Ureter (tissue), 1 donor: ENCODE results near the gene FGF18. TPM values are rescaled to one million over a fixed set of nuclear protein-coding genes. Genes with fewer than 3 reads are reported as not detected.
"Not testable (repeated sequence)": the region's sequence is repeated elsewhere in the genome, so short reads cannot be mapped to it uniquely, and the experiment has no call there.

Experiments
- DNase-seq: peaks from one replicate; pipeline ENCODE4 v3.0.0-alpha.2; 2020; ENCODE audit warnings: low spot score
- total RNA-seq: library from RNA; stranded (reverse); gene quantifications from one replicate; pipeline ENCODE4 v1.2.4, GENCODE V29; 2023
- donor health status: DM: yes; HTN: yes; CAD: no.

The FGF18 gene, protein sequence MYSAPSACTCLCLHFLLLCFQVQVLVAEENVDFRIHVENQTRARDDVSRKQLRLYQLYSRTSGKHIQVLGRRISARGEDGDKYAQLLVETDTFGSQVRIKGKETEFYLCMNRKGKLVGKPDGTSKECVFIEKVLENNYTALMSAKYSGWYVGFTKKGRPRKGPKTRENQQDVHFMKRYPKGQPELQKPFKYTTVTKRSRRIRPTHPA
- total RNA-seq = 0.81 TPM

DNA sequence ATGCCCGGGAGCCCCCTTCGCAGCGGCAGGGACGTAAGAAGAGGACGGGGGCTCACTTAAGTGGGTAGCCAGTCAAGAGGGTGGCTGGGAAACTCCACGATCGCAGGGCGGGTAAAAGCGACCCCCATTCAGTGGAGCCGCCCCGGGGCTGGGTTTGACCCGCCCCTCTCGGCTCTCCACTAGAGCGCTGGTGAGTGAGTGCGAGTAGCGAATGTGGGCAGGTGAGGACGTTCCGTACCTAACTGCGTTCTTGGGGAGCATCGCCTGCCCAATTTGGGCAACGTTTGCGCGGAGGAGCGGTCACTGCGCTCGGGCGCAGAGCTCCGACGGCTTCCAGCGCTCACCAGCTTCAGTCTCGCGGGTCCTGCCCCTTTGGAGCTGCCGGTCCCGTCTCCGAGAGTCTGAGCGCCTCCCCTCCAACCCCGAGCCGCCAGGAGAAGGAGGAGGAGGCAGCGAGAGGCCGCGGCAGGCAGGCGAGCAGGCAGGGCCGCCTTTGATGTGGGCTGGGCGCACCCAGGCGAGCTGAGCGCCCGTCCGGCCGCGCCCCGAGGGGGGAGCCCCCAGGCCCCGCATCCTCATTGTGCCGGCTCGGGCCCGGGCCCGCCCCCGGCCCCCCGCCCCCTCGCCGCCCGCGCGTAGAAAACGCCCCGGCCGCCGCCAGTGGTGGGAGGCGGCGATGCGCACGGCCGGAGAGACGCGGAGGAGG is at the start of gene FGF18:
Gene FGF18 (plus strand): TSS at position 666 of the 706 bp plus-strand sequence. CDS start 553 bp downstream, outside the sequence.
- DNase-seq = no peak

DNA sequence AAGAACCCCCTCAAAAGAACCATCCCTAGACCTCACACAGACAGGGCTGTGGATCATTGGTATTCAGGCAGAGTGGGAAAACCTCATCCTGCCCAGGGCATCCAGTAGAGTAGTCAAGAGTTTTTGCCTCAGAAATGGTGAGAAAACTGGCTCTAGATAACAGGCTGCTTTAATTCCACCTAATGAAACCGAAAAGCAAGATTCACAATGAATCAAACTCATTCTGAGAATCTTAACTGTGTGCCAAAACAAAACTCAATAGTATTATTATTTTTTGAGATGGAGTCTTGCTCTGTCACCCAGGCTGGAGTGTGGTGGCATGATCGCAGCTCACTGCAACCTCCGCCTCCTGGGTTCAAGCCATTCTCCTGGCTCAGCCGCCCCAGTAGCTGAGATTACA is 49.5 kb upstream of the FGF18 start:
- DNase-seq = no peak

DNA sequence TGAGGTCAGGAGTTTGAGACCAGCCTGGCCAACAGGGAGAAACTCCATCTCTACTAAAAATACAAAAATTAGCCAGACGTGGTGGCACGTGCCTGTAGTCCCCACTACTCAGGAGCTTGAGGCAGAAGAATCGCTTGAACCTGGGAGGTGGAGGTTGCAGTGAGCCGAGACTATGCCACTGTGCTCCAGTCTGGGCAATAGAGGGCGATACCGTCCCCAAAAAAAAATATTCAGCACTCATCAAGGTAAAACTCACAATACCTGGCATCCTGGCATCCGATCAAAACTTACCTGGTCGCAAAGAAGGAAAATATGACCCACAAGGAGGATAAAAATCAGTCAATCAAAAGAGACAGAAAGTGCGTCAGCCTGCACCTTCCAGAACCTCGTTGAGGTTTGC is 48.6 kb upstream of the FGF18 start:
- DNase-seq = not testable (repeated sequence)

DNA sequence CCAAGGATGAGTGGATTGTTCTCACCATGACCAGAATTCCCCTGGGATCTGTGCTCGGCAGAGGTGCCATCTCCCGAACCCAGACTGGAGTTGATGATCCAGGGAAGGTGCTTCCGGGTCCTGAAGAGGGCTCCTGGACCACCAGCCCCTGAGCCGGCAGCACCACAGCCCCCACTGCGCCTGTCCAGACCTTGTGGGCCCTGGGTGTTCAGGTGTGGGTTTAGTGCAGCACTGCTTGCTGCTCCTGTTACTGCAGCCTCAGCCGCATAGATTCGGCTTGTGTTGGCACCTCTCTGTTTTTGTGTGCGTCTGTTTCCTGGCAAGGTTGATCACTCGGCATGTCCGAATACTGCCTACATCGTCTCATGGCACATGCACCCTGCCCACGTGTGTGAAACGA is 48.1 kb upstream of the FGF18 start:
- DNase-seq = no peak

DNA sequence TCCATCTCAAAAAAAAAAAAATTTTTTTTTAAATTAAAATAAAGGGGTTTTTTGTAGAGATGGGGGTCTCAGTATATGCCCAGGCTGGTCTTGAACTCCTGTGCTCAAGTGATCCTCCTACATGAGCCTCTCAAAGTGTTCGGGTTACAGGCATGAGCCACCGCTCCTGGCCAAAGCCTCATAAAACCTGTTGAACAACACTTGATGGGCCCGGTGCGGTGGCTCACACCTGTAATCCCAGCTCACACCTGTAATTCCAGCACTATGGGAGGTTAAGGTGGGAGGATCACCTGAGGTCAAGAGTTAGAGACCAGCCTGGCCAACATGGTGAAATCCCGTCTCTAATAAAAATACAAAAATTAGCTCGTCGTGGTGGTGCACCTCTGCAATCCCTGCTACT is 39.5 kb upstream of the FGF18 start:
- DNase-seq = no peak

DNA sequence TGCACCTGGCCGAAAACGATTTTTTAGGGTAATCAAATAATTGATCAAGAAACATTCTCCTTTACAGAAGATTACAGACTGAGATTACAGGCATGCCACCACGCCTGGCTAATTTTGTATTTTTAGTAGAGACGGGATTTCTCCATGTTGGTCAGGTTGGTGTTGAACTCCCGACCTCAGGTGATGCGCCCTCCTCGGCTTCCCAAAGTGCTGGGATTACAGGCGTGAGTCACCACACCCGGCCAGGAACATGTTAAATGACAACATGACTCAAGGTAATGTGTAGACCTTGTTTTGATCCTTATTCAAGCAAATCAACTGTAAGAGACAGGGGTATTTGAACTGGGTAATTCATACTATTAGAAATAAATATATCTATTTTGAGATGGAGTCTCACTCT is 35.0 kb upstream of the FGF18 start:
- not testable (repeated sequence) for DNase-seq

DNA sequence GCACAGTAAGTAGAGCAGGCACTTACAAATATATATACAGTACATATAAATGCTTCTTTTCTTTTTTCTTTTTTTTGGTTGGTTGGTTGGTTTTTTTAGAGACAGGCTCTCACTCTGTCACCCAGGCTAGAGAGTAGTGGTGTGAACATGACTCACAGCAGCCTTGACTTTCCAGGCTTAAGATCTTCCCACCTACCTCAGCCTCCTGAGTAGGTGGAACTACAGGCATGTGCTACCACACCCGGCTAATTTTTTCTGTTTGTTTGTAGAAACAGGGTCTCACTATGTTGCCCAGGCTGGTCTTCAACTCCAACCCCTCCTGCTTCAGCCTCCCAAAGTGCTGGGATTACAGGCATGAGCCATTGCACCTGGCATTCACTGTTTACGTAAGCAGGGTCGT is 34.4 kb upstream of the FGF18 start:
- not testable (repeated sequence) for DNase-seq

DNA sequence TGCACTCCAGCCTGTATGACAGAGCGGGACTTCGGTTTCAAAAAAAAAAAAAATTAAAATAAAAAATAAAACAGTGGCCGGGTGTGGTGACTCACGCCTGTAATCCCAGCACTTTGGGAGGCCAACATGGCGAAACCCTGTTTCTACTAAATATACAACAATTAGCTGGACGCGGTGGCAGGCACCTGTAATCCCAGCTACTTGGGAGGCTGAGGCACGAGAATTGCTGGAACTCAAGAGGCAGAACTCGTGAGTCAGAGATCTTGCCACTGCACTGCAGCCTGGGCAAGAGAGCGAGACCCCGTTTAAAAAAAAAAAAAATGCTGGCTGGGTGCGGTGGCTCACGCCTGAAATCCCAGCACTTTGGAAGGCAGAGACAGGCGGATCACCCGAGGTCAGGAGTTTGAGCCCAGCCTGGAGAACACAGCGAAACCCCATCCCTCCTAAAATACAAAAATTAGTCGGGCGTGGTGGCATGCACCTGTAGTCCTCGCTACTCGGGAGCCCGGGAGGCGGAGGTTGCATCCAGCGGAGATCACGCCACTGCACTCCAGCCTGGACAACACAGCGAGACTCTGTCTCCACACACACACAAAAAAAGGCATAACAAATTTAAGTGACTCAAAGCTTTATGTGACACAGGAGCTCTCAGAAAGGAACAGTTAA is 33.3 kb upstream of the FGF18 start:
- no peak for DNase-seq

DNA sequence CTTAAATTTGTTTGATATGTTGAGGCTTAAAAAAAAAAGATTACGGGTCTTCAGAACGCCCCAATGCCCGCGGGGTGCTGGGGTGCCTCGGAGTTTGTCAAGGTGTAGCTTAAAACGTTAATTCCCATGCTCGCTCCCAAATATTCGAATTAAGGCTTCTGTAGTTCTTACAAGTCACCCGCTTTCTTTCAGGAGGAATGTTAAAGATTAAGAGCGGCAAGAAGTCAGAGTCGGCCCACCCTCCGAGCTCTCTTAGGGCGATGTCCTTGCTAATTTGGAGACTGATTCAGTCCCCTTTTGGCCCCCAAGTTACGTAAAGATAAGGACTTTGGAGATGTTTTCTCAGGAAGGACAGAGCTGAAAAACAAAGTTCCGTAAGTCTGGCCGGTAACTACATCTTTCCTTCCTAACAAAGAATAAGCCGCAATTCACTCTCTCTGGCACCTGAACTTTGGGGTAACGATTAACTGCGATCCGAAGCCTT is 32.5 kb upstream of the FGF18 start:
- no peak for DNase-seq

DNA sequence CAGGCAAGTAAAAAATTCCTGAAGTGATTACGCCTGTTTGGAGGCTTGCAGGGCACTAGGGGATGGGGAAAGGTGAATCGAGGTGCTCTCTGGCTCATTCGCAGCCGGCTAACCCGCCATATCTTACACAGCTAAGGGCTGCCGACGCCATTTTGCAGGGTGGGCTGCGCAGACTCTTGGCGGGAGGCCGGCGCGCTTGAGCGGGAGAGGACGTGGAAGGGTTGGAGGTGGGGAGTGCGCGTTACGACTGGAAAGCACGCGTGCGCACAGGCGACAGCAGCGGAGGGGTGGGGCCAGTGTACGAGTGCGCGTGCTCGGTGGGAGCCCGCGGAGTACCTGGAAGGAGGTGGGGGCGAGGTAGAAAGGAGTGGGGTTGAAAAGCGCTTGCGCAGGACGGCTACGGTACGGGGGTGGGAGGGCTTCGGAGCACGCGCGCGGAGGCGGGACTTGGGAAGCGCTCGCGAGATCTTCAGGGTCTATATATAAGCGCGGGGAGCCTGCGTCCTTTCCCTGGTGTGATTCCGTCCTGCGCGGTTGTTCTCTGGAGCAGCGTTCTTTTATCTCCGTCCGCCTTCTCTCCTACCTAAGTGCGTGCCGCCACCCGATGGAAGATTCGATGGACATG is 32.0 kb upstream of the FGF18 start, which contains the start of gene NPM1:
Gene NPM1 (plus strand): TSS at position 505 of the 625 bp plus-strand sequence. CDS start 100 bp downstream, at position 605.
- peak; percentile 99 for DNase-seq

DNA sequence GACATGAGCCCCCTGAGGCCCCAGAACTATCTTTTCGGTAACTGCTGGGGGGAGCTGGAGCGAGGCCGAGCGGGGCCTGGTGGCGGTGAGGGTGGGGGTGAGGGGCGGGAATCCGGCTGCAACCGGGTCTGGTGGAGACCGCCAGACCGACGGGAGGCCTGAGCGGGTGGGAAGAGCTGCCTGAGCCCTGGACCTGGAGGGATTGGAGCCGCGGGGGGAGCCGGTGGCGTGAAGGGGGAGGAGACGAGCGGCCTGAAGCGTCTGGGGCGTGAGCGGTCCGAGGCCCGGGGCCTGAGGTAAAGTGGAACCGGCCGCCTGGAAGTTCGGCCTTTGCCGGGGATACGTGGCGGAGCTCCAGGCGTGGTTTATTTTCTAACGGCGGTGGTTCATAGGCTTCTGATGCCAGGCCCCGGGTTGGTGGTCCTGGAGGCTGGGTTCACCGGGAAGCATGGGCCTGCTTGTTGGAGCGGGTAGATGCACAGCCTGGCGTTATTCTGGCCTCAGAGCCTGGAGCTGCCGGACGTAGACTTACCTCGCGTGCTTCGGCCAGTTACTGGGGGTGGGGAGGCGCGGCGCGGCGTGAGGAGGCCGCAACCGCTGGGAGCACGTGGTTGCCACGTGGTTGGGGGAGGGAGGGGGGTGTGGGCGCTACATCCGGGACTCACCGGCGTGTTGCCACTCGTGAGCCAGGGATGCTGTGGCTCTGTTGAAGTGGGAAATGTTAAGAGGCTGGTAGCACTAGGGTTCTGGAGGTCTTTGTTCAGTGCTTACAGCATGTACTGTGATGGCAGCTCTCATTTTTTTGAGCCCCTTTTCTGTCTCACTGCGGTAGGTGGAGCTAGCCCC is 31.3 kb upstream of the FGF18 start:
- peak; percentile 89 for DNase-seq

DNA sequence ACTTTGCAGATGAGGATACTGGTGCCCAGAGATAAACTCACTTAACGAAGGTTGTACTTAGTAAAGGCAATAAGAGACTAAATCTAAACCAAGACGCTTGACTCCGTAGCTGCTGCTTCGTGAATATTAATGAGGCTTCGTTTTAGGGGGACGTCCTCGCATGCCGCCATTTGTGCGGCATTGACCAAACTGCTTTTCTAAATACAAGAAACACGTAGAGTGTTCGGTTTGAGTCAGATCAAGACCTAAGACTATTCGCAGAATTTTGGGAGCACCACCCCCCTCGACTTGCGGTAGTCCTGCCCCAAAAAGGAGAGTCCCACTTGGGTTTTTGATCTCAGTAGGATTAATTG is 30.7 kb upstream of the FGF18 start:
- no peak for DNase-seq

DNA sequence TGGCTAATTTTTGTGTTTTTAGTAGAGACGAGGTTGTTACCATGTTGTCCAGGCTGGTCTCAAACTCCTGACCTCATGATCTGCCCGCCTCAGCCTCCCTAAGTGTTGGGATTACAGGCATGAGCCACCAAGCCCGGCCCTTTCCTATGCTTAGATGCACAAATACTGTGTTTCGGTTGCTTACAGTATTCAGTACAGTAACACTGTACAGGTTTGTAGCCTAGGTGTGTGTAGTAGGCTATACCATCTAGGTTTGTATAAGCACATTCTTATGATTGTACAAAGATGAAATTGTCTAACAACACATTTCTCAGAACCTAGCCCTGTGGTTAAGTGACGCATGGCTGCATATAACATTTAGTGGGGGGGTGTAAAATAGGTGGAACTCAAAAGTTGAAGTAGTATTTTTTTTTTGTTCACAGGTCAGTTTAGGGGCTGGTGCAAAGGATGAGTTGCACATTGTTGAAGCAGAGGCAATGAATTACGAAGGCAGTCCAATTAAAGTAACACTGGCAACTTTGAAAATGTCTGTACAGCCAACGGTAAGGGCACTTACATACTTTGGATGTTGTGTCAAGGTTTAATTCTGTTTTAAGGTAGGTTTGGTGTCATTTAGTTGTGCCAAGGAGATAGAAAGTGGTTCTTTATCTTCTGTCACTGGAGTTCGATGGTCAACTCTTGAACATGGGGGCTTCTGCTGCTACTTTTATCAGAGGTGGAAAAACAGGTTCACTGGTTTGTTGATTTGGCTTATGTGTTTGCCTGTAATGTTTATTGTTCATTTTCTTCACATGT is 28.4 kb upstream of the FGF18 start:
- no peak for DNase-seq

DNA sequence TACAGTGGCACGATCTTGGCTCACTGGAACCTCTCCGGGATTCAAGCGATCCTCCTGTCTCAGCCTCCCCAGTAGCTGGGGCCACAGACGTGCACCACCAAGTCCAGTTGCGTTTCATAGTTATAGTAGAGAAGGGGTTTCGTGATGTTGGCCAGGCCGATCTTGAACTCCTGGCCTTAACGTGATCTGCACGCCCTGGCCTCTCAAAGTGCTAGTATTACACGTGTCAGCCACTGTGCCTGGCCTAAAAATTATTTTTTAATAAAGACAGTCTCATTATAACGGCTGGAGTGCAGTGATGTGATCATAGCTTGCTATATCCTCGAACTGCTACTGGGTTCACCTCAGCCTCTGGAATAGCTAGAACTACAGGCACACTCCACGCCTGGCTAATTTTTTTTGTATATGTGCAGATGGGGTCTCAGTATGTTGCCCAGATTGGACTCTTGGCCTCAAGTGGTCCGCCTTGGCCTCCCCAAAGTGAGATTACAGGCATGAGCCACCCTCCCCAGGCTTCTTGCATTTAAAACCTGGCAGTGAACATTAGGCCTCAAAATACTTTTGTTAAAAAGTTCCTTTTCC is 27.4 kb upstream of the FGF18 start:
- no peak for DNase-seq

DNA sequence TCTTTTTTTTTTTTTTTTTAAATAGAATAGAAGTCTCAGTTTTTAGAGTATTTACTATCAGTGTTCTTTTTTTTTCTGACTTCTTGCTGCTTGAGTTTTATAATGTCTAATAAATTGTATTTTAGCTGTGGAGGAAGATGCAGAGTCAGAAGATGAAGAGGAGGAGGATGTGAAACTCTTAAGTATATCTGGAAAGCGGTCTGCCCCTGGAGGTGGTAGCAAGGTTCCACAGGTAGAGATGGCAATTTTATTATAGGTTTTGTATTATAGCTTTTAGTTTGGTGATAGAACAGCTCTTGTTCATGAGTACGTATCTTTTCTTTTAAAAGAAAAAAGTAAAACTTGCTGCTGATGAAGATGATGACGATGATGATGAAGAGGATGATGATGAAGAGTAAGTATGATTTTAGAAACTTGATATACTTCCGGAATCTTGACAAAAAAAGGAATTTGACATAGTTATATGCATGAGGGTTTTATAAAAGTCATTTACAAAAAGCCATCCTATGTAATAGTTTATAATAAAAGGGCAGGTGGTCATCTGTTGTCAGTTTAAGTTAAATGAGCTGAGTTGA is 26.8 kb upstream of the FGF18 start:
- DNase-seq = no peak

DNA sequence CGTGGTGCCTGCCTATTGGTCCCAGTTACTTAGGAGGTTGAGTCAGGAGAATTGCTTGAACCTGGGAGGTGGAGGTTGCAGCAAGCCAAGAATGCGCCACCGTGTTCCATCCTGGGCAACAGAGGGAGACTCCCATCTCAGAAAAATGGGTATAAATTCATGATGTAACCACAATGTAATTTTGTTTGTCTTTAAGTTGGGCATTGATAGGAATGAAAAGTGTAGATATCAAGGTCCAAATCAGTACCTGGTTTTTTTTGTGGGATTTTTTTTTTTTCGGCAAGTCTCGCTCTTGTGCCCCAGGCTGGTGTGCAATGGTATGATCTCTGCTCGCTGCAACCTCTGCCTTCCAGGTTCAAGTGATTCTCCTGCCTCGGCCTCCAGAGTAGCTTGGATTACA is 24.4 kb upstream of the FGF18 start:
- DNase-seq = no peak

DNA sequence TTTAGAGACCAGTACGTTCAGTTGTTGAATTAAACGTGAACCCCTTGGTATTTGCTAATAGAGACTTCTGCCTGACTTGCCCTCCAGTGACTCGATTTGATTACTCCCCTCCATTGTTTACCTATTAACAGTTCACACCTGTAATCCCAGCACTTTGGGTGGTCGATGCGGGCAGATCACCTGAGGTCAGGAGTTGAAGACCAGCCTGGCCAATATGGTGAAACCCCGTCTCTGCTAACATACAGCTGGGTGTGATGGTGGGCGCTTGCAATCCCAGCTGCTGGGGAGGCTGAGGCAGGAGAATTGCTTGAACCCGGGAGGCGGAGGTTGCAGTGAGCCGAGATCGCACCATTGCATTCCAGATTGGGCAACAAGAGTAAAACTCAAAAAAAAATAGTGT is 22.9 kb upstream of the FGF18 start:
- not testable (repeated sequence) for DNase-seq

DNA sequence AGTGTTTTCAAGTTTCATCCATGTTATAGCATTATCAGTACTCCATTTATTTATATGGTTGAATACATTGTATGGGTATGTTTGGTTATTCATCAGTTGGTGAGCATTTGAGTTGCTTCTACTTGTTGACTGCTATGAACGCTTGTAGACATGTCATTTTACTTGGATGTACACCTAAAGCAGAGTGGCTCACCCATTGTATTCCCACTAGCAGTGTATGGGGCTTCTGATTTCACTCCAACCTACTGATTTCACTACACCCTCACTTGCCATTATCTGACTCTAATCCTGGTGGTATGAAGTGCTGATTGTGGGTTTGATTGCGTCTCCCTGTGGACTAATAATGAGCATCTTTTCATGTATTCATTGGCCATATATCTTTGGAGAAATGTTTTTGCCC is 22.3 kb upstream of the FGF18 start:
- no peak for DNase-seq

DNA sequence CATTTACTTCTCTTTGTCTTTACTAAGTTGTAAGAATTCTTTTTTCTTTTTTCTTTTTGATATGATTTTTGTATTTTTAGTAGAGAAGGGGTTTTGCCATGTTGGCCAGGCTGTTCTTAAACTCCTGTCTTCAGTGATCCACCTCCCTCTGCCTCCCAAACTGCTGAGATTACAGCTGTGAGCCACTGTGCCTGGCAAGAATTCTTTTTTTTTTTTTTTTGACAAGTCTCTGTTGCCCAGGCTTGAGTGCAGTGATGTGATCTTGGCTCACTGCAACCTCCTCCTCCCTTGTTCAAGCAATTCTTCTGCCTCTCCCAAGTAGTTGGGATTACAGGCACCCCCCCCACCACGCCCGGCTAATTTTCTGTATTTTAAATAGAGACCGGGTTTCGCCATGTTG is 21.8 kb upstream of the FGF18 start:
- DNase-seq = no peak

DNA sequence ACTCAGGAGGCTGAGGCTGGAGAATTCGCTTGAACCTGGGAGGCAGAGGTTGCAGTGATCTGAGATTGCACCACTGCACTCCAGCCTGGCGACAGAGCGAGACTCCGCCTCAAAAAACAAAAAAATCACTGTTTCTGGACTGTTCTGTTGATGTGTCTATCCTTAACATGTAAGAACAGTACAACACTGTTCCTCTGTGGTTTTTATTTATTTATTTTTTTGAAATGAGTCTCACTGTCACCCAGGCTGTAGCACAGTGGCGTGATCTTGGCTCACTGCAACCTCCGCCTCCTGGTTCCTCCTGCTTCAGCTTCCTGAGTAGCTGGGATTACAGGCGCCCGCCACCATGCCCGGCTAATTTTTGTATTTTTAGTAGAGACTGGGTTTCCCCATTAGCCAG is 20.8 kb upstream of the FGF18 start:
- DNase-seq = not testable (repeated sequence)
